HEK293T (cell line): ENCODE results near the gene ZNF580.

ENCODE experiments used
- CTCF ChIA-PET: fragments of 350-600 bp; formaldehyde crosslinking; extraction: SDS; loops from one replicate; lab custom pipeline; 2021; ENCODE audit warnings: antibody characterized with exemption, inconsistent platforms; lab: Yijun Ruan, JAX
- POLR2A ChIA-PET: fragments of 350-600 bp; formaldehyde crosslinking; extraction: SDS; loops from one replicate; lab custom pipeline; 2020; ENCODE audit warnings: antibody characterized with exemption, inconsistent platforms; lab: Yijun Ruan, JAX
- DNase-seq: peaks from one replicate; pipeline ENCODE4 v3.0.0; 2012; ENCODE audit warnings: mixed read lengths; ENCODE audit errors: extremely low spot score
- ARNT ChIP-seq: fragments of 450-650 bp; IDR thresholded peaks from 2 replicates; pipeline ENCODE4 v1.6.1; 2017; ENCODE audit warnings: mild to moderate bottlenecking
- BHLHE40 ChIP-seq: fragments of 450-650 bp; IDR thresholded peaks from 2 replicates; pipeline ENCODE4 v1.6.1; 2016; ENCODE audit warnings: mild to moderate bottlenecking, moderate library complexity, borderline replicate concordance
- CTBP1 ChIP-seq: fragments of 450-650 bp; IDR thresholded peaks from 2 replicates; pipeline ENCODE4 v1.6.1; 2016; ENCODE audit warnings: borderline replicate concordance
- ELF4 ChIP-seq: fragments of 450-650 bp; IDR thresholded peaks from 2 replicates; pipeline ENCODE4 v1.6.1; 2017; ENCODE audit warnings: antibody characterized with exemption
- FOXA1 ChIP-seq: fragments of 450-650 bp; IDR thresholded peaks from 2 replicates; pipeline ENCODE4 v1.6.1; 2016; ENCODE audit warnings: mild to moderate bottlenecking
- FOXK2 ChIP-seq: fragments of 450-650 bp; IDR thresholded peaks from 2 replicates; pipeline ENCODE4 v1.6.1; 2016; ENCODE audit warnings: mild to moderate bottlenecking
- FOXM1 ChIP-seq: fragments of 450-650 bp; IDR thresholded peaks from 2 replicates; pipeline ENCODE4 v1.6.1; 2017; ENCODE audit warnings: mild to moderate bottlenecking, borderline replicate concordance
- HDGF ChIP-seq: fragments of 450-650 bp; IDR thresholded peaks from 2 replicates; pipeline ENCODE4 v1.6.1; 2017; ENCODE audit warnings: antibody characterized with exemption, borderline replicate concordance
- L3MBTL2 ChIP-seq: fragments of 450-650 bp; conservative IDR thresholded peaks from 2 replicates; pipeline ENCODE4 v1.6.1; 2016; ENCODE audit warnings: mild to moderate bottlenecking
- LEF1 ChIP-seq: fragments of 450-650 bp; IDR thresholded peaks from 2 replicates; pipeline ENCODE4 v1.6.1; 2017; ENCODE audit warnings: mild to moderate bottlenecking, borderline replicate concordance
- NFRKB ChIP-seq: fragments of 450-650 bp; IDR thresholded peaks from 2 replicates; pipeline ENCODE4 v1.6.1; 2016; ENCODE audit warnings: mild to moderate bottlenecking, moderate library complexity
- PKNOX1 ChIP-seq: fragments of 450-650 bp; IDR thresholded peaks from 2 replicates; pipeline ENCODE4 v1.6.1; 2016
- SP1 ChIP-seq: fragments of 450-650 bp; IDR thresholded peaks from 2 replicates; pipeline ENCODE4 v1.6.1; 2017
- SUZ12 ChIP-seq: fragments of 450-650 bp; IDR thresholded peaks from 2 replicates; pipeline ENCODE4 v1.6.1; 2016; ENCODE audit warnings: mild to moderate bottlenecking
- TARDBP ChIP-seq: fragments of 450-650 bp; IDR thresholded peaks from 2 replicates; pipeline ENCODE4 v1.6.1; 2016
- ZNF384 ChIP-seq: fragments of 450-650 bp; IDR thresholded peaks from 2 replicates; pipeline ENCODE4 v1.6.1; 2016

ZNF580 gene

GRCh38 chr19:55644842-55645511 is 4.2 kb downstream of the ZNF580 start:
- no peak for DNase-seq
- TF ChIP-seq NFRKB: no peak
- no peak for TF ChIP-seq FOXA1
- no peak for TF ChIP-seq HDGF
- no peak for TF ChIP-seq SUZ12
- TF ChIP-seq TARDBP: no peak
- no peak for TF ChIP-seq PKNOX1
- no peak for TF ChIP-seq SP1
- TF ChIP-seq L3MBTL2: no peak
- no peak for TF ChIP-seq BHLHE40
- TF ChIP-seq FOXM1: no peak
- ChIA-PET POLR2A (interaction anchor here (0.7 to 1.8 kb wide), 2 partner anchors 8 to 10 kb away, joined by 3 to 6 read pairs; partner anchors contain the start of gene U2AF2), CTCF (no interaction called here)

- ChIA-PET CTCF (no interaction called here), POLR2A (interaction anchor here (1.6 to 1.8 kb wide), 2 partner anchors 9 to 11 kb away, joined by 4 to 6 read pairs; partner anchors contain the start of gene U2AF2)
- TF ChIP-seq ZNF384 (no peak), SUZ12 (no peak), TARDBP (no peak), ELF4 (no peak), NFRKB (no peak), FOXK2 (no peak), CTBP1 (no peak), PKNOX1 (no peak), FOXM1 (no peak), HDGF (no peak), LEF1 (no peak), FOXA1 (no peak), L3MBTL2 (no peak), ARNT (no peak), SP1 (no peak), BHLHE40 (no peak)
- DNase-seq: no peak
Measured at GRCh38 chr19:55645512-55645881, 4.7 kb downstream of the ZNF580 start.

GRCh38 chr19:55646889-55647731 is 6.3 kb downstream of the ZNF580 start:
- ChIA-PET POLR2A (interaction anchor here (0.8 to 1.6 kb wide), 8 partner anchors 10 to 66 kb away, joined by 3 to 6 read pairs (median 4); partner anchors contain the start of genes FIZ1 and ZNF579), CTCF (interaction anchor here (0.9 to 1.5 kb wide), 2 partner anchors 14 to 24 kb away, joined by 4 to 12 read pairs; no protein-coding TSS in a partner anchor)
- no peak for TF ChIP-seq SP1
- TF ChIP-seq BHLHE40: no peak
- no peak for TF ChIP-seq PKNOX1
- TF ChIP-seq FOXK2: no peak
- TF ChIP-seq NFRKB: no peak
- TF ChIP-seq TARDBP: no peak
- no peak for TF ChIP-seq ARNT
- no peak for TF ChIP-seq L3MBTL2
- no peak for TF ChIP-seq SUZ12
- TF ChIP-seq ZNF384: no peak
- no peak for TF ChIP-seq CTBP1
- no peak for TF ChIP-seq FOXA1
- TF ChIP-seq FOXM1: no peak
- no peak for TF ChIP-seq LEF1
- no peak for DNase-seq

GRCh38 chr19:55647732-55648584 is 7.2 kb downstream of the ZNF580 start, which contains the start of gene CCDC106:
TSS of gene CCDC106 (plus strand) at chr19:55648212. CDS start at chr19:55649047, 835 bp downstream.
- CTCF ChIA-PET: interaction anchor here (0.9 to 1.5 kb wide), 2 partner anchors 15 to 24 kb away, joined by 4 to 12 read pairs; no protein-coding TSS in a partner anchor

More at GRCh38 chr19:55647732-55648584, 7.2 kb downstream of the ZNF580 start, which contains the start of gene CCDC106:
- POLR2A ChIA-PET: interaction anchor here (0.6 to 1.4 kb wide), 6 partner anchors 9 to 67 kb away, joined by 3 to 6 read pairs (median 4); partner anchors contain the start of genes FIZ1 and ZNF579
- peak; percentile 68 for DNase-seq
- TF ChIP-seq PKNOX1 (no peak), FOXM1 (peak; percentile 80), NFRKB (no peak), LEF1 (peak; percentile 75), ELF4 (no peak), TARDBP (peak; percentile 99), FOXA1 (no peak)
